RWPE2 (cell line): ENCODE results near the gene MEAK7.

Experiments
- ATAC-seq: fragments of 200-7000 bp; cut with Tn5 transposase; 3 replicates; pipeline ENCODE4 v1.9.1; 2021; ENCODE audit warnings: low read depth
- DNase-seq: peaks from one replicate; pipeline ENCODE4 v3.0.0-alpha.2; 2020; ENCODE audit warnings: low spot score
- H3K27ac ChIP-seq: fragments of 450-650 bp; 2 replicates; pipeline ENCODE4 v1.5.1; 2017; ENCODE audit warnings: mild to moderate bottlenecking; ENCODE audit not compliant: poor library complexity, severe bottlenecking
- H3K27me3 ChIP-seq: fragments of 250-450 bp; sonication (Bioruptor Pico); 2 replicates; pipeline ENCODE4 v1.5.1; 2021; ENCODE audit warnings: mild to moderate bottlenecking, moderate library complexity; ENCODE audit not compliant: insufficient read depth, poor library complexity, severe bottlenecking
- H3K36me3 ChIP-seq: fragments of 250-450 bp; sonication (Bioruptor Pico); 2 replicates; pipeline ENCODE4 v1.5.1; 2020; ENCODE audit warnings: low read depth, mild to moderate bottlenecking, moderate library complexity
- H3K4me1 ChIP-seq: fragments of 250-450 bp; sonication (Bioruptor Pico); 2 replicates; pipeline ENCODE4 v1.5.1; 2021; ENCODE audit warnings: mild to moderate bottlenecking, moderate library complexity; ENCODE audit not compliant: insufficient read depth, poor library complexity, severe bottlenecking
- H3K4me3 ChIP-seq: fragments of 250-450 bp; sonication (Bioruptor Pico); 2 replicates; pipeline ENCODE4 v1.5.1; 2021; ENCODE audit warnings: mild to moderate bottlenecking, moderate library complexity; ENCODE audit not compliant: severe bottlenecking
- H3K9me3 ChIP-seq: fragments of 250-450 bp; sonication (Bioruptor Pico); 2 replicates; pipeline ENCODE4 v1.5.1; 2021; ENCODE audit warnings: mild to moderate bottlenecking, moderate library complexity; ENCODE audit not compliant: severe bottlenecking
- CTCF ChIP-seq: fragments of 450-650 bp; IDR thresholded peaks from one replicate; pipeline ENCODE4 v1.5.1; 2017; ENCODE audit warnings: mild to moderate bottlenecking, moderate library complexity; ENCODE audit not compliant: poor library complexity, severe bottlenecking

The MEAK7 gene

GRCh38 chr16:84548971-84549844 lies 44.7 kb upstream of the MEAK7 start:
- DNase-seq (no peak), ATAC-seq (no peak)
- no peak for TF ChIP-seq CTCF
- H3K4me1 ChIP-seq: peaks cover 3% of the 10 kb centered on the region
- H3K4me3 ChIP-seq: no peak overlapping the region
- no peak overlapping the region for H3K27ac ChIP-seq
- no peaks in the 10 kb centered on the region for H3K36me3 ChIP-seq
- H3K27me3 ChIP-seq: no peaks in the 10 kb centered on the region
- H3K9me3 ChIP-seq: no peaks in the 10 kb centered on the region

DNA sequence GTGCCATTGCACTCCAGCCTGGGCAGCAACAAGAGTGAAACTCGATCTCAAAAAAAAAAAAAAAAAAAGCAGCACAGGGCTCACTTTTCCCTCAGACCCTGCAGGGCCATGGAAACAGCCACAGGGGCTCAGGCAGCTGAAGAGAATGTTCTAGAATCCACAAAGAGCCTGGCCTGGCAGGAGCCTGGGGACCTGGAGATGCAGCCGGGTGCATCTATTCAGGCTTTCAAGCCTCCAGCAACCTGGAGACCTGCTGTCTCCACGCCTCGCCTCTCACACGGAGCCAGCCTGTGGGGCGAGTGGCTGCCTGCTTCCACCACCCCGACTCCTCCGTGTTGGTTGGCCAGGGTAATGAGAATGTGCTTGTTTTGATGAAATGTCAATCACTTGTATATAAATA lies 44.0 kb upstream of the MEAK7 start:
- H3K4me1 ChIP-seq: peaks cover 3% of the 10 kb centered on the region
- TF ChIP-seq CTCF: no peak
- no peak overlapping the region for H3K4me3 ChIP-seq
- H3K27me3 ChIP-seq: no peaks in the 10 kb centered on the region
- ATAC-seq: no peak
- DNase-seq: no peak
- no peaks in the 10 kb centered on the region for H3K36me3 ChIP-seq
- no peaks in the 10 kb centered on the region for H3K9me3 ChIP-seq
- H3K27ac ChIP-seq: no peak overlapping the region

DNA sequence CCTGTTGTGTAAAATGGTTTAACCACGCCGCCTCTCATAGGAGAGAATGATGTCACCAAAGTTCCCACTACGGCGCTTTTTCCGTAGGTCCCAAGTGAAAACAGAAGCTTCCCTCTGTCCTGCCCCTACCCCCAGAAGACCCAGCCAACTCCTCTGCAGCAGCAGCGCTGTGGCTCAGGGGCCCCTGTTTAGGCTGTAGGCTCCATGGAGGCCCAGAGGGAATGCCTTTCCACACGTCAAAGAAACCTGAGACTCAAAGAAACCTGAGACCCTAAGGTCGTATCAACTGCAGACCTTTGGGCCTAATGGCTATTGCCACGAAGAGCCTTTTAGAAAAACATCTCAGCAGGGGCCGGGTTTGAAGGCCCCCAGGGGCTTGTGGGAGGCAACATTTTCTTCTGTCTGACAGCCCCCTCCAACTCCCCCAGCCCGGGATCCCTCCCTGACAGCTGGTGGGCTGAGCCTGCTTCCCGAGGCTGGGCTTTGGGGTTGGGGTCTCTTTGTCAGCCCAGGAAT lies 43.1 kb upstream of the MEAK7 start:
- H3K27me3 ChIP-seq: no peaks in the 10 kb centered on the region
- no peak overlapping the region for H3K4me3 ChIP-seq
- no peaks in the 10 kb centered on the region for H3K36me3 ChIP-seq
- H3K4me1 ChIP-seq: peaks cover 3% of the 10 kb centered on the region
- DNase-seq: no peak
- H3K9me3 ChIP-seq: no peaks in the 10 kb centered on the region
- ATAC-seq: no peak
- no peak overlapping the region for H3K27ac ChIP-seq
- no peak for TF ChIP-seq CTCF

DNA sequence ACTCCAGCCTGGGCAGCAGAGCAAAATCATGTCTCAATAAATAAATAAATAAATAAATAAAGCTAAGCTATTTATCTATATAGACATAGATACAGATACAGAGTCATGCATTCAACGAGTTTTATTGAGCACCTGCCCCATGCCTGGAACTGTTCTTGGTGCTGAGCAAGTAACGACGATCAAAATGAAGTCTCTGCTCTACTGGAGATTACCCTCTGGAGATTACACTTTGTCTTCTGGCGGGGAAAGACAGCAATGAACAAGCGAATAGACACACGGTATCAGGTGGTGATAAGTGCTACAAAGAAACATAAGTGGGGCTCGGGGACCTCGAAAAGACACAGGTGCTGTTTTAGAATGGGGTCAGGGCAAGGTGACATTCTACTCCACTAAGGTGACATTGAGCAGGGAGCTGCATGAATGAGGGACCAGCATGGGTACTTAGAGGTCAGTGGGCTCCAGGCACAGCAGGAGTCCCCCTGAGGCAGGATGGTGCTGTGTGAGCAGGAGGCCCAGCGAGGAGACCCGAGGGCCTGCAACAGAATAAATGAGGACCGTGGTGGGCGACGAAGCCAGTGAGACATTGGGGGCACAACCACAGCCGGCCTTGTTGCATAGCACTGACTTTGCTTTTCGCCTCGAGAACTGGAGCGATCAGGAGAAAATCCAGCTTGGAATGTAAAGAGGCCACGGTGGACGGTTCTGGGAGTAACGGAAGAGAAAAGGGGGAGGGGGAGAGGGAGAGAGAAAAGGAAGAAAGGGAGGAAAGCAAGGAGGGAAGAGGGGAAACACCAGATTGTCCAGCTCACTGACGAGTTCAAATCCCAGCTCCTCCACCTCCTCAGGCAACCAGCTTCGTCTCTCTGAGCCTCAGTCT lies 42.4 kb upstream of the MEAK7 start:
- no peaks in the 10 kb centered on the region for H3K27me3 ChIP-seq
- peaks cover 2% of the 10 kb centered on the region for H3K4me1 ChIP-seq
- H3K27ac ChIP-seq: no peak overlapping the region
- no peaks in the 10 kb centered on the region for H3K9me3 ChIP-seq
- TF ChIP-seq CTCF: no peak
- ATAC-seq: no peak
- H3K4me3 ChIP-seq: no peak overlapping the region
- DNase-seq: no peak
- H3K36me3 ChIP-seq: no peaks in the 10 kb centered on the region
